Stimulated activated CD4-positive, alpha-beta T cell treated with anti-CD3 and anti-CD28 coated beads, Interleukin-4, amount 100 ng/mL, for 24 hours (primary cell): ENCODE data around the gene RAB23.
"Not testable (repeated sequence)": the region's sequence is repeated elsewhere in the genome, so short reads cannot be mapped to it uniquely, and the experiment has no call there.

Source experiments
- DNase-seq: peaks from one replicate; pipeline ENCODE4 v3.0.0-alpha.2; 2020

RAB23 gene

DNA sequence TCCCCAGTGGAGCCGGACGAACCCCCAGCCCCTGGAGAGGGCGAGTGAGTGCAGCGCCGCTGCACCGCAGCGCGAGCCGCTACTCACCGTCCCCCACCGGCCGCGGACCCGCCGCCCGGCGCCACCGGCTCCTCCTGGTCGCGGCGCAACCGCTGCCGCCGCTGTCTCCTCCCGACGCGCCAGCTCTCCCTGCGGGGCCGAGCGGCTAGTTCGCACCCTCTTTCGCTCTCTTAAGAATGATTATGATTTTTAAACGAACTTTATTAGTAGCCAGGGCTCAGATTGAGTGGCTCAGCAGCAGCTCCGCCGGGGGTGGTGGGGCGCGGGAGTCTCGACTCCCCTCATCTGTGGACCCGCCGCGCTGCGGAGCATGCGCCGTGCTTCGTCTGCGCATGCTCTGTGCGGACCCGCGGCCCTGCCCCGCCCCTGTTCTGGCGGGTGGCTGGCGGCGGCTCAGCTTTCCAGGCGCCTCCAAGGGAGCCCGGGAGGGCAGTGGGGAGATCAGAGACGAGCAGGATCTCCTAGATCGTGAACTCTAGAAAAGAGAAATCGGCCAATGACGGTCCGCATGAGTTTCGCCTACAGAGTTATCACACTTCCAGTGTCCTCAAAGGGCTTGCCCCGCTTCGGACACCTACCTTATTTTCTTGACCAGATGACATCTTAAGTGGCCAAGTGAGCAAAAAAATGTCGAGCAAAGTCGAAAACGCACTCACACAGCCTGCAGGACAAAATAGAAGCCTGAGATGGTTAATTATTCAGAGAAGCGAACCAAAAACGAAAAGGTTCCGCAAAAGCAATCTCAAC is at the start of gene RAB23:
TSS of gene RAB23 (minus strand) at position 372 of the 807 bp plus-strand sequence. CDS start 11,927 bp downstream, outside the sequence.
- DNase-seq, result peak; percentile 80

DNA sequence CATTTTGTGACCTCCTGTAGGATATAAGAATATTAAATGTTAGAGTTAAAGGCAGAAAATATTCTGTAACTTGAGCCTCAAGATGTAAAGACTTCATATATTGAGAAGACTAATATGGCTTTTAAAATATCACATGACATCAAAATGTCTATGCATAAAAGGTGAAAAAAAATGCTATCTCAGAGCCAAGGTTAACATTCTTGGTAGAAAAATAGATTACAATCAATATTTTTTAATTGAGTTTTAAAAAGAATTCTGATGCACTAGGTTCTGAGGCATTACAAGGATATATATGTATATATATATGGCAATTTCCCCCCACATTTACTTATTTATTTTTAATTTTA is 46.2 kb upstream of the RAB23 start:
- DNase-seq, result no peak

GRCh38 chr6:57267586-57268293 is 45.6 kb upstream of the RAB23 start:
- peak; percentile 36 for DNase-seq

GRCh38 chr6:57265755-57266221 is 43.7 kb upstream of the RAB23 start:
- no peak for DNase-seq

GRCh38 chr6:57263739-57264138 is 41.6 kb upstream of the RAB23 start:
- no peak for DNase-seq

- DNase-seq, result no peak
These were observed 41.0 kb upstream of the RAB23 start for GRCh38 chr6:57262901-57263694.

DNA sequence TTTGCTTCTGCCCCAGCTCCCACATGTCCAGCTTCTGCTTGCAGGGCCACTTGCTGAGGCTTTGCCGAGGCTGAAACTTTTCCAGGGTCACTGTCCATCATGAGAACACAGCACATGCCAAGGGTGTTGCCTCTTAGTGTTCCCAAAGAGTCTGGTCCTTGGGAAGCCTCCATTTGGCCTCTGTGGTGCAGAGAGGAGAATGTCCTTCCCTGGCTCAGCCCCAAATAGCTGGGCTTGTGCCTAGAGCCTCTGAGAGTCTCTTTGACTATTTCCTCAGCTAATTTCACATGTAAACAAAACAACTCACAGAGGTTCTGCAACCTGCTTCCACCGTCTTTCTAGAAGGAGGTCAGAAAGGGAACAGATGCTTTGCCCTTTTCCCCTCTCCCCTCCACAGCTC is 40.4 kb upstream of the RAB23 start:
- DNase-seq, result no peak

GRCh38 chr6:57261926-57262325 is 39.8 kb upstream of the RAB23 start:
- no peak for DNase-seq

GRCh38 chr6:57259064-57259463 is 37.0 kb upstream of the RAB23 start:
- DNase-seq, result no peak

DNA sequence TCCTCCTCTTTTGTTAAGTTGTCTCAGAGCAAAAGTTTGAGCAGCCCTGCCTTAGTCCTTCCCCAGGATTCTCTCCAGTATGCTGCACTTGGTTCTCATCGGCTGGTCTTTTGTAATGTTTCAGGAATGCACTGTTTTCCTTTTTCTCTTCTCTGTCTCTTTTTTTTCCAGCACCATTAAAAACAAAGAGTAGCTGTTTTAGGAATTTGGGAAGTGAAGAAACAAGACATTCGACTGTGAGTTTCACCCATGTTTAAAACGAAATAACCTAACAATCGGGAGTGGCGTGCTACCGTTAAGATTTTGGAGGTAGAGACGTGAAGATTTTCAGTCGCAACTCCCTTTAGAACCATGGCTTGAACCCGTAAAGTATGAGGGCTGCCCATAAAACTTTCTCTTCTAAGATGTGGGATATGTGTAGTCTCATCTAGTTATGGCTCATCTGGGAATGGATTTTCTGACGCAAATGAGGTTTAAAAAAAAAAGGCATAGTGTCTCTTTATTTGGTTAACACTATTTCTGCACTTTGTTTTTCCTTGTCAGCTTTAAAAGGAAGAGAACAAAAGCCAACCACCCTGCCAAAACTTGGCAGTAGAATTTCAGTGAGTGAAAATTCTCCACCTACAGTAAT is 35.9 kb upstream of the RAB23 start:
- DNase-seq, result no peak

DNA sequence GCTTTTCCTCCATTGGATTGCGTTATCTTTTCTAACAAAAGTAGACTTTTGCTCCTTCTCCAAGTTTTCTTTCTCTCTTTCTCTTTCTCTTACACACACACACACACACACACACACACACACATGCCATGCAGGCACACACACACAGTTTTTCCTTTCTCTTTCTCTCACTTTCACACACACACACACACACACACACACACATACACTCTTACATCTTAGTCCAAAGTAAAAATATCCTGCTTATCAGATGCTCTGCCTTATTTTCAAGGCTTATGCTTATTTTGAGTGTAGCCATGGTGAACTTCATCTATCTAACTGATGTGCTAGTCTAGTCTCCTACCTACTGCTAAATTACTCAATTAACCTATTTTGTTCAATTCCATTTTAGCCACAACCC is 34.4 kb upstream of the RAB23 start:
- DNase-seq, result no peak

- no peak for DNase-seq
These were observed 33.5 kb upstream of the RAB23 start for GRCh38 chr6:57255451-57256169.

GRCh38 chr6:57254055-57254717 is 32.1 kb upstream of the RAB23 start:
- no peak for DNase-seq

GRCh38 chr6:57252975-57253374 is 30.9 kb upstream of the RAB23 start:
- no peak for DNase-seq

DNA sequence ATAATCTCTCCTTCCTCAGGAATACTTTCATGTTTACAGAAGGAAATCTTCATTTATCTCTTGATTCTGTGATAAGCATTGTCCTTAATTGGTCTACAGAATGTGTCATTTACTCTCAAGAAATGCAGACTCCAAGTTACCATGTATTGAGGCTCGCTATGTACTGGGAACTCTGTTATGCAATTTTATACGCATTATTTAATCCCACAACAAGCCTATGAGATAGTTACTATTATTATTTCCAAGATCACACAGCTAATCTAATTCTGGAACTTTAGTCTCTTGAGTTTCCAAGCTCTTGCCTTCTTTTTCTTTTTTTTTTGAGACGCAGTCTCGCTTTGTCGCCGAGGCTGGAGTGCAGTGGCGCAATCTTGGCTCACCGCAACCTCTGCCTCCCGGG is 30.0 kb upstream of the RAB23 start:
- no peak for DNase-seq

DNA sequence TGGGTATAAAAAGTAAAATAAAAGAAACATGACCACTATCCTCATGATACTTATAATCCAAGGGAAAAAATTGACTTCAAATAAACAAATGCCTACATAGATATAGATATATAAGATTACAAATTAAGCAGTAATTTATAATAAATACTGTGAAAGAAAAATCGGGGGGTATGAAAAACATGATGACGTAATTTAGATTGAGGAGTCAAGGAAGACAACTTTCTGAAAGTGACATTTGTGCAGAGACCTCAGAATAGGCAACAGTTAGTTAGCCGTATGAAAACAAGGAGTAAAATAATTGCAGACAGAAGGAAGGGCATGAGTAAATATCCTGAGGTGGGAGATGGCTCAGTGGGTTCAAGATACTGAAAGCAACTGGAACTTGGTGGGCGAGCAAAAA is 28.2 kb upstream of the RAB23 start:
- no peak for DNase-seq

GRCh38 chr6:57248311-57248895 is 26.3 kb upstream of the RAB23 start:
- DNase-seq, result no peak

- no peak for DNase-seq
These were observed 25.5 kb upstream of the RAB23 start for GRCh38 chr6:57247603-57248002.

- DNase-seq, result no peak
These were observed 24.2 kb upstream of the RAB23 start for GRCh38 chr6:57246307-57246706.

GRCh38 chr6:57243954-57244353 is 21.8 kb upstream of the RAB23 start:
- DNase-seq, result no peak

- DNase-seq, result not testable (repeated sequence)
These were observed 21.4 kb upstream of the RAB23 start for GRCh38 chr6:57243526-57243925.
